ENCODE measurements around the gene CSF2.
"Not testable (repeated sequence)": the region's sequence is repeated elsewhere in the genome, so short reads cannot be mapped to it uniquely, and the experiment has no call there.

CSF2 gene

GRCh38 chr5:132108957-132109356 is 35.4 kb downstream of the CSF2 start:
- DNase-seq (ENCODE audit: low read depth in 2 of 2) = not testable (repeated sequence)

DNA sequence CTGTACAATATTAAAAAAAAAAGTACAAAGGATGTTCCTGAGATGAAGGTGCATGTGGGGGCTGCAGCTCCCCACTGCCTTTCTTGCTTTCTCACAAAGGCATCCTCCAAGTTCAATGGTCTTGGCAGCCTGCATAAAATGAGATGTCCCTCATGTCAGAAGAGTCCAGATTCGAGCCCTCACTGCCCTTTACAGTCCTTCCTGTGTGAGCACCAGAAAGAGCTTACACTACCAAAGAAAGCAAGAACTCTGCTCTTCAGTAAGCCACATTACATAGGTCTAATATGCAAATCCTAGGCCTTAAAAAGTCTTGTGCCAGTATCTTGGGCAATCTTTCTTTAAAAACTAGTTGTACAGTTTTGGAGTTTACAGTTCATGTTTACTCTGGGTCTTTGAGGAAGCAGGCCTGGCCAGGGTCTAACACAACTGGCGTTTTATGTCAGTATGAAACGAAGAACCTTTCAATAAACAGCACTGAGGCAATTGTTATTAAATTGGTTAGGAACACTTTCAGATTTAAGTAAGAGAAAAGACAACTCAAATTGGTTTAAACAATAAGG is 36.0 kb downstream of the CSF2 start:
- no peak for DNase-seq (ENCODE audit: low read depth in 2 of 2)

DNA sequence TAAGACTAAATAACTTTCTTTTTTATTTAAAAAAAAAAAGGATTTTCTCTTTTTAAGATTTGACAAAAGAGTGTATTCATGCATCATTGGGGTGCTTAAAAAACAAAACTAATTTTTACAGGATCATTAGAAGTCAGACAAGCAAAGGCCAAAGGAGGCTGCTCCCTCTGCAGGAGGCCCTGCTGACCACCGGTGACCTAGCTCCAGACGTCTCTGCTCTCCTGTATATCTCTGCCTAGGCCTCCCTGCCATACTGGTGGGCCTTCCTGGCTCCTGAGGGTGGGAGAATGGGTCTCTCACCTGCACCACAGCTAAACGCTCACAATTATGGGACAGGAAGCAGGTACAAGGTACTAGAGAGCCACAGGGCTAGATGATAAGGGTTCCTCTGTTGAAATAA is 36.6 kb downstream of the CSF2 start:
- DNase-seq (ENCODE audit: low read depth in 2 of 2) = no peak

DNA sequence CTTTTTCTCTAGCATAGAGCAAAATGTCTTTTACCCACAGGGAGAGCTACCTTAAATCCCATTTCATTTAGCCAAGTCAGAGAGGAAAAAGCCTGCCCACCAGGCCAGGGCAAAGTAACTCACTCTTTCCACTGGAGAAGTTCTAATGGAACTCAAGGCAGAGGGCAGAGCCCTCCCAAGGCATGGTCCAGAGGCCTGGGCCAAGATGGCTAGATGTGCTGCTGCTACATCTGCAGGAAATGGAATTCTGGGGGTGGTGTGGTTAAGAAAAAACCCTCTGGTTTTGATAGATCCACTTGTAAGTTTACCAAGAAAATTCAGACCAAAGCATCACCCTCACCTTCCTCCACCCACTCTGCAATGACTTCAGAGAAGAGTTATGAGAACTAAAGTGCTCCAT is 37.3 kb downstream of the CSF2 start:
- DNase-seq (ENCODE audit: low read depth in 2 of 2) = no peak

GRCh38 chr5:132112111-132112510 is 38.5 kb downstream of the CSF2 start:
- DNase-seq (ENCODE audit: low read depth in 2 of 2) = no peak

DNA sequence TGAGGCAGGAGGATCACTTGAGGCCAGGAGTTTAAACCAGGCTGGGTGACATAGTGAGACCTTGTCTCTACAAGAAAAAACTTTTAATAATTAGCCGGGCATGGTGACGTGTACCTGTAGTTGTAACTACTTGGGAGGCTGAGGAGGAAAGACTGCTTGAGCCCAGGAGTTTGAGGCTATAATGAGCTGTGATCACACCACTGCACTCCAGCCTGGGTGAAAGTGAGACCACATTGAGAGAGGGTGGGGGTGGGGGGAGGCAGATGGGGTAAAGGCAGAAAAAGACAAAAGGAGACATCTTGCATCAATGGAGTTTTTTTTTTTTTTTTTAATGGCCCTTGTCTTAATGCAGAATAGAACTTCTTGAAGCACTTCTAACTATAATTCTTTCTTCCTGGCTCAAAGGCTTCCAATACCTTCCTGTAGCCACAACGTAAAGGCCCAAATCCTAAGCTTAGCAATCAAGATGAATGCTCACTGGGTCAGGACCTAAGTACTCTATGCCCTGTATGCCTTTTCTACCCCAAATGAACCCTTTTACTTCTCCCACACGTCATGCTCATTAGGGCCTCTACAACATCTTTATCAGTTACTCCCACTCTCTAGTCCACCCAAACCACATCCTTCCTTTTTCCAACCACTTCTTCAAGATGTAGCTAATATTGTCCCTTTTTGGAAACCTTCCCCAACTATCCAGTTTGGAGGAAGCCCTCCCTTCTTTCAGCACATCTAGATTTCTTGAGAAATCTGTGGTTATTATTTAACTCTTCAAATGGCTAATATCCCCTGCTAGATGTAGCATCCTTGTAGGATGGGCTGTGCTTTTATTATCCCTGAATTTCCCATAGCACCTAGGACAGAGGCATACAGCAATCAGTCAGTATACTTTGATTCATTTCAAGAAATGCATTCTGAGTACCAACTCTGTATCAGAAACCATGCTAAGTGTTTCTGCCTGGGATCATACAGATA is 40.8 kb downstream of the CSF2 start:
- no peak for DNase-seq (ENCODE audit: low read depth in 2 of 2)

- no peak for DNase-seq (ENCODE audit: low read depth in 2 of 2)
These were observed 41.8 kb downstream of the CSF2 start for GRCh38 chr5:132115375-132115774.

- DNase-seq (ENCODE audit: low read depth in 2 of 2) = no peak
These were observed 42.5 kb downstream of the CSF2 start for GRCh38 chr5:132116072-132116471.

DNA sequence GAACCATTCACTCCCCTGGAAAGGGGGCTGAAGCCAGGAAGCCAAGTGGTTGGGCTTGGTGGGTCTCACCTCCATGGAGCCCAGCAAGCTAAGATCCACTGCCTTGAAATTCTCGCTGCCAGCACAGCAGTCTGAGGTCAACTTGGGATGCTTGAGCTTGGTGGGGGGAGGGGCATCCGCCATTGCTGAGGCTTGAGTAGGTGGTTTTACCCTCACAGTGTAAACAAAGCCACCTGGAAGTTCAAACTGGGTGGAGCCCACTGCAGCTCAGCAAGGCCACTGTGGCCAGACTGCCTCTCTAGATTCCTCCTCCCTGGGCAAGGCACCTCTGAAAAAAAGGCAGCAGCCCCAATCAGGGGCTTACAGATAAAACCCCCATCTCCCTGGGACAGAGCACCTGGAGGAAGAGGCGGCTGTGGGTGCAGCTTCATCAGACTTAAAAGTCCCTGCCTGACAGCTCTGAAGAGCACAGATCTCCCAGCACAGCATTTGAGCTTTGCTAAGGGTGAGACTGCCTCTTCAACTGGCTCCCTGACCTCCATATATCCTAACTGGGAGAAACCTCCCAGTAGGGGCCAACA is 43.4 kb downstream of the CSF2 start:
- DNase-seq (ENCODE audit: low read depth in 2 of 2) = not testable (repeated sequence)

DNA sequence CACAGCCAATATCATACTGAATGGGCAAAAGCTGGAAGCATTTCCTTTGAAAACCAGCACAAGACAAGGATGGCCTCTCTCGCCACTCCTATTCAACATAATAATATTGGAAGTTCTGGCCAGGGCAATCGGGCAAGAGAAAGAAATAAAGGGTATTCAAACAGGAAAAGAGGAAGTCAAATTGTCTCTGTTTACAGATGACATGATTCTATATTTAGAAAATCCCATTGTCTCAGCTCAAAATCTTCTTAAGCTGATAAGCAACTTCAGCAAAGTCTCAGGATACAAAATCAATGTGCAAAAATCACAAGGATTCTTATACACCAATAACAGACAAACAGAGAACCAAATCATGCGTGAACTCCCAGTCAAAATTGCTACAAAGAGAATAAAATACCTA is 47.1 kb downstream of the CSF2 start:
- DNase-seq (ENCODE audit: low read depth in 2 of 2) = not testable (repeated sequence)

- not testable (repeated sequence) for DNase-seq (ENCODE audit: low read depth in 2 of 2)
These were observed 49.4 kb downstream of the CSF2 start for GRCh38 chr5:132122971-132123370.

DNA sequence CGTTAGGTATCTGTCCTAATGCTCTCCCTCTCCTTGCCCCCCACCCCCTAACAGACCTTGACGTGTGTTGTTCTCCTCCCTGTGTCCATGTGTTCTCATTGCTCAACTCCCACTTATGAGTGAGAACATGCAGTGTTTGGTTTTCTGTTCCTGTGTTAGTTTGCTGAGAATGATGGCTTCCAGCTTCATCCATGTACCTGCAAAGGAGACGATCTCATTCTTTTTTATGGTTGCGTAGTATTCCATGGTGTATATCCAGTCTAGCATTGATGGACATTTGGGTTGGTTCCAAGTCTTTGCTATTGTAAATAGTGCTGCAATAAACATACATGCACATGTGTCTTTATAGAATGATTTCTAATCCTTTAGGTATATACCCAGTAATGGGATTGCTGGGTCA is 50.0 kb downstream of the CSF2 start:
- not testable (repeated sequence) for DNase-seq (ENCODE audit: low read depth in 2 of 2)

All from stimulated activated CD8-positive, alpha-beta memory T cell treated with anti-CD3 and anti-CD28 coated beads, Interleukin-2, amount 100 ng/mL, for 48 hours (primary cell).